HG03196 (cell line): ENCODE measurements around the gene LAMP5.

Experiments used
- ATAC-seq: cut with Tn5 transposase; IDR thresholded peaks from one replicate; pipeline ENCODE4 v1.9.1; 2021; ENCODE audit not compliant: unreplicated experiment

Gene LAMP5

GRCh38 chr20:9499126-9499899 is 15.1 kb upstream of the LAMP5 start:
- no peak for ATAC-seq

GRCh38 chr20:9500121-9500520 is 14.3 kb upstream of the LAMP5 start:
- ATAC-seq: peak; percentile 56

- no peak for ATAC-seq
Observed at GRCh38 chr20:9501473-9501872, 12.9 kb upstream of the LAMP5 start.

GRCh38 chr20:9503526-9504245 is 10.7 kb upstream of the LAMP5 start:
- no peak for ATAC-seq

GRCh38 chr20:9506280-9506821 is 8.0 kb upstream of the LAMP5 start:
- no peak for ATAC-seq

- ATAC-seq: no peak
Observed at GRCh38 chr20:9506964-9507369, 7.4 kb upstream of the LAMP5 start.

GRCh38 chr20:9507544-9508239 is 6.7 kb upstream of the LAMP5 start:
- ATAC-seq: no peak

GRCh38 chr20:9508240-9508661 is 6.1 kb upstream of the LAMP5 start:
- no peak for ATAC-seq

GRCh38 chr20:9508696-9509178 is 5.7 kb upstream of the LAMP5 start:
- no peak for ATAC-seq

- no peak for ATAC-seq
Observed at GRCh38 chr20:9509246-9509645, 5.1 kb upstream of the LAMP5 start.

GRCh38 chr20:9510911-9511310 is 3.5 kb upstream of the LAMP5 start:
- no peak for ATAC-seq

GRCh38 chr20:9514072-9514460 is 324 bp upstream of the LAMP5 start:
- ATAC-seq: no peak

- ATAC-seq: no peak
Observed at GRCh38 chr20:9515214-9515585, 810 bp downstream of the LAMP5 start.

- ATAC-seq: no peak
Observed at GRCh38 chr20:9515741-9516233, 1.4 kb downstream of the LAMP5 start.

GRCh38 chr20:9516234-9516871 is 2.0 kb downstream of the LAMP5 start:
- no peak for ATAC-seq

- no peak for ATAC-seq
Observed at GRCh38 chr20:9517297-9518162, 3.1 kb downstream of the LAMP5 start.

- no peak for ATAC-seq
Observed at GRCh38 chr20:9518576-9519175, 4.3 kb downstream of the LAMP5 start.

GRCh38 chr20:9520086-9520485 is 5.7 kb downstream of the LAMP5 start:
- no peak for ATAC-seq

GRCh38 chr20:9523636-9524035 is 9.2 kb downstream of the LAMP5 start:
- no peak for ATAC-seq
